HG03460 (cell line): ENCODE results near the gene ZNF8.
A peak's percentile ranks its signal among the peaks of the same experiment; 100 is the strongest.
"Not testable (repeated sequence)": the region's sequence is repeated elsewhere in the genome, so short reads cannot be mapped to it uniquely, and the experiment has no call there.

Experiments used
- ATAC-seq: cut with Tn5 transposase; IDR thresholded peaks from one replicate; pipeline ENCODE4 v1.9.1; 2021; ENCODE audit not compliant: unreplicated experiment

Gene ZNF8

DNA sequence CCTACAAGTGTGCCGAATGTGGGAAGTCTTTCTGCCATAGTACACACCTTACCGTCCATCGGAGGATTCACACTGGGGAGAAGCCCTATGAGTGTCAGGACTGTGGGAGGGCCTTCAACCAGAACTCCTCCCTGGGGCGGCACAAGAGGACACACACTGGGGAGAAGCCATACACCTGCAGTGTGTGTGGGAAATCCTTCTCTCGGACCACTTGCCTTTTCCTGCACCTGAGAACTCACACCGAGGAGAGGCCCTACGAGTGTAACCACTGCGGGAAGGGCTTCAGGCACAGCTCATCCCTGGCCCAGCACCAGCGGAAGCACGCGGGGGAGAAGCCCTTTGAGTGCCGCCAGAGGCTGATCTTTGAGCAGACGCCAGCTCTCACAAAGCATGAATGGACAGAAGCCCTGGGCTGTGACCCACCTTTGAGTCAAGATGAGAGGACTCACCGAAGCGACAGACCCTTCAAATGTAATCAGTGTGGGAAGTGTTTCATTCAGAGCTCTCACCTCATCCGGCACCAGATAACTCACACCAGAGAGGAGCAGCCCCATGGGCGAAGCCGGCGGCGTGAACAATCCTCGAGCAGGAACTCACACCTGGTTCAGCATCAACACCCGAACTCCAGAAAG is 16.1 kb downstream of the ZNF8 start:
- ATAC-seq = no peak

DNA sequence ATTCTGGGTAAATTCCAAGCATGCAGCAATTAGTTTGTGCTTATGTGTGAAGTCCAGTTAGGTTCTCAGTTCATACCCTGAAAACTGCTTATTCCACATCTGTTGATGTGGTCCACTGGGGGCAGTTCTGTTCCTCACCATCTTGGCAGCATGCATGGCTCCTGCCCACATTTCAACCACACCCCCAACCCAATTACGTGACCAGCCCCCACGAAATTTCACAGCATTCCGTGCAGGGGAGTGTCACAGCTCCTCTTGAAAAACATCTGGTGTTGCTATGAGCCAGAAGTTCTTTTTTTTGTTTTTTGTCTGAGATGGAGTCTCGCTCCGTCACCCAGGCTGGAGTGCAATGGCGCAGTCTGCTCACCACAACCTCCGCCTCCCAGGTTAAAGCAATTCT is 17.3 kb downstream of the ZNF8 start:
- ATAC-seq = no peak

DNA sequence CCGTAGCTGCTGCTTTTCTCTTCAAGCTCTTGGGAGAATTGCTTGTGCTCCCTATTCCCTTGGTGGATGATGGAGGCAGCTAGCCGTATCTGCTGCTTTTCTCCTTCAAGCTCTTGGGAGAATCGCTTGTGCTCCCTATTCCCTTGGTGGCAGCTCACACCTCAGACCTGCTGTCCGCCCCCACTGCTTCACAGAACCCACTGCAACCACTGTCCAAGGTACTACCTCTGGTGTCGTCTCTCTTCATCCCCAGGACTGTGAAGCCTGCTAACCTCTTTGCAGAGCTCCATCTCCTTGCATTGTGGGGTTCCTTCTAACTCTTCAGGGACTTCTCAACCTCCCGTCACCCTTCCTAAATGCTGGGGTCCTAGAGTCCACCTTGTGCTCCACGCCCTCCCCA is 21.9 kb downstream of the ZNF8 start:
- no peak for ATAC-seq

DNA sequence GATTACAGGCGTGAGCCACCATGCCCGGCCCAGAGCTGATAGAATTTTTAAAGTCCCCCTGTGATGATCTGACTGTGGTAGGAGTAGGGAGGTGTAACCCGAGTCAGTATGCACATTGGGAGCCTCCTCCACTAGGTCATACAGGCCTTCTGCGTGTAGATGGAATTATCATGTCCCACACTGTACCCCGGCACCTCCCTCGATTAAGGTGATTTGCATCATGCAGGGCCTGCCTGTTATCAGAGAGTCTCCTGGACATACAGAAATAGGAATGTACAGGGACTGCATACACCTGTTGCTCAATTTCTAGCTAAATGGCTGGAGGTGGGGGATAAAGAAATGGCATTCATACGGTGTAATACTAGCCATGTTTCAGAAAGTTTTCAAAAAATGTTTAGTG is 25.5 kb downstream of the ZNF8 start:
- no peak for ATAC-seq

DNA sequence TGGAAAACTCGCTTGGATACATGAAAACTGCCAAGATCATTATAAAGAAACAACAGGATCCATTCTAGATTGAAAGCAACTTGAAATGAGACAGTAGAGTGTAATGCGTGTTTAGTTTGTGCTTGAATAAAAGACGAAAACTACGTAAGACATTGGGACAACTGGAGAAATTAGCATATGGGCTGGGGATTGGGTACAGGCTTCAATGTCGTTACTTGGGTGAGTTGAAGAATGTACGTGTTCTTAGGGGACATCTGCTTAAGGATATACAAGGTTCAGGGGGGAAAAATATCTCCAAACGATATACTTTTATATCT is 26.0 kb downstream of the ZNF8 start:
- peak; percentile 7 for ATAC-seq

DNA sequence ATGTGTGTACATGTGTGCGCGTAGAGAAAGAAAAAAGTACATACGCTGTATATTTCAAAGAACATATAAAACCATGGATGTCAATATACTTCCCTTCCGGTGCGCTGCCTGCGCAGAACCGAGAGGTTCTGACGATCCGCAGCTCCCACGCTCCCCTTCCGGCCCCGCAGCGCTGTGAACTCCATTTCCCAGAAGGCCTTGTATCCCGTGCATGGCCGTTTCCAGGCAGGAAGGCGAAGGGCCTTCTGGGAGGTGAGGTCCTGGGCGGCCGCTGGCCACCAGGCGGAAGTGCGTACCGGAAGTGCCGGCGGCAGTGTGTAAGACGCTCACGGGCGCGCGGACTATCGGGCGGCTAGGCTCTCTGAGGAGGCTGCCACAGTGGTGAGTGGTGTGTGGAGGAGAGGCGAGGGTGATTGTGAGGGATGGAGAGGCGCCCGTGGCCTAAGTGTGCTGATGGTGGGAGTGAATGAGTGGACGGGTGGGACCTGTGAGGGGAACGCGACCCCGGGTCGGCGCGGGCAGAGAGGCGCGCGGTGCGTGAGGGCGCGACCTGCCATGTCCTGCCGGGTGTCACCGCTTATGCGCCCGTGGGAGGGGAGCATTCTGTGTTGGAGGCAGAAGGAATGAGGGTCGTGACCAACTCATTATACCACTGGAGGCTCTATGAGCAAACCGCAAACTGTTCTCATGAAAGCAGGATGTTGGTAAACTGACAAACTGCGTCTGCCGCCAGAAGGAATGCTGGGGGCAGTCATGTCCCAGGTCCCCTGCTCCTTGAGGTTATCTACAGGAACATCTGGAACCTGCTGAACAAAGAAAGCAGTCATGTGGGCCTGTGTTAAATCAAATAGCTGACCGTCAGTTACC is 26.5 kb downstream of the ZNF8 start, which contains the start of gene ERVK3-1:
Gene ERVK3-1, plus strand, starts transcription at position 313 of the 867 bp plus-strand sequence. CDS start 6,792 bp downstream, outside the sequence.
- ATAC-seq = peak; percentile 90

DNA sequence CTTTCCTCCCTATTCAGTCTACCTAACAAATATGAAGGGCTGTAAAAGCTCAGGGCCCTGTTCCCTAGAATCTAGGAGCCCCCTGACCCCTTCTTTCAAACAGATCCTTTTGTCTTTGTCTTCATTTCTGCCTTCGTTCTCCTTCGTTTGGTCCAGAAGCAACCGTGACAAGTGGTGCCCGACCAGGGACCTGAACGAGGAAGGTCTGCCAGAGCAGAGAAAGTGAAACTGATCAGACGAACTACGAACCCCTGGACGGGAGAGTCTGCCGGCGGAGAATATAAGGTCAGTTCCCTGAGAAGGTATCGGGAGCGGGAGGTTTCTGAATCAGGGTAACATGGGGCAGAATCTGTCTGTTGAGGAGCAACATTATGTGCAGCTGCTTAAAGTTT is 27.2 kb downstream of the ZNF8 start:
- ATAC-seq = no peak

DNA sequence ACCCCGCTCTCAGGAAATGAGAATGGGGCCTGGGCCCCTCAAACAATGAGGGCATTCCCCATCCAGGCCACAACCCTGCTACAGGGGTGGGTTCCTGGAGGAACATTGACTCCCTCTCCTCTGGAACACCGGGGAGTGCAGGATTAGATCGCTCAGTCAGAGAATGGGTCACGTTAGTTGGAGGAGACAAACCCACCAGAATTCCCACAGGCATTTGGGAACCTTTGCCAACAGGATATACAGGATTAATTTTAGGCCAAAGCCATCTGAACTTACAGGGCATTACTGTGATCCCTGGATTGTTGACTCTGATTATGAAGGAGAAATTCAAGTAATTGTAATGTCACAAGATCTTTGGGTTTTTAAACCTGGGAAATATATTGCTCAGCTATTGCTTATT is 29.0 kb downstream of the ZNF8 start:
- ATAC-seq = no peak

DNA sequence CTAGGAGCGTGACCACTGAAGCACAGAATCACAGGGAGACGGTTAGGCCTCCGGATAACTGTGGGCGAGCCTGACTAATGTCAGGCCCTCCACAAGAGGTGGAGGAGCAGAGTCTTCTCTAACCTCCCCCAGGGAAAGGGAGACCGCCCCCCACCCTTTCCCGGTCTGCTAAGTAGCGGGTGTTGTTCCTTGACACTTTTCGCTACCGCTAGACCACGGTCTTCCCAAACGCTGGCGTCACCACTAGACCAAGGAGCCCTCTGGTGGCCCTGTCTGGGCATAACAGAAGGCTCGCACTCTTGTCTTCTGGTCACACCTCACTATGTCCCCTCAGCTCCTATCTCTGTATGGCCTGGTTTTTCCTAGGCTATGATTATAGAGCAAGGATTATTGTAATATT is 31.9 kb downstream of the ZNF8 start:
- not testable (repeated sequence) for ATAC-seq

DNA sequence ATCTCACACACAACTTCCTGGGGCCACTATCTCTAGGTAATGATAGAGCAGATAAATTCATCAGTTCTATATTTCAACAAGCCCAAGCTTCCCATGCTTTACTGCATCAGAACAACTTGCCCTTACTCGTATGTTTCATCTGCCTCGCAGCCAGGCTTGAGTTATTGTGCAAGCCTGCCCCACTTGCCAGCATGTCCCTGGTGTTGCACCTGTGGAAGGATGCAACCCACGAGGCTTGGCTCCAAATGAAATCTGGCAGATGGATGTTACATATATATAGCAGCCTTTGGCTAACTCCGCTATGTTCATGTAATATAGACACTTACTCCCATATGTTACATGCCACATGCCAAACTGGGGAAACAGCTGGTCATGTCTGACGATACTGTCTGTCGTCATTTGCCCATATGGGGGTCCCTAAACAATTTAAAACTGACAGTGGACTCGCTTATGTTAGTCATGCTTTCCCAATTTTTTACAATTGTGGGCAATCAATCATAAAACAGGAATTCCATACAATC is 32.6 kb downstream of the ZNF8 start:
- ATAC-seq = no peak

DNA sequence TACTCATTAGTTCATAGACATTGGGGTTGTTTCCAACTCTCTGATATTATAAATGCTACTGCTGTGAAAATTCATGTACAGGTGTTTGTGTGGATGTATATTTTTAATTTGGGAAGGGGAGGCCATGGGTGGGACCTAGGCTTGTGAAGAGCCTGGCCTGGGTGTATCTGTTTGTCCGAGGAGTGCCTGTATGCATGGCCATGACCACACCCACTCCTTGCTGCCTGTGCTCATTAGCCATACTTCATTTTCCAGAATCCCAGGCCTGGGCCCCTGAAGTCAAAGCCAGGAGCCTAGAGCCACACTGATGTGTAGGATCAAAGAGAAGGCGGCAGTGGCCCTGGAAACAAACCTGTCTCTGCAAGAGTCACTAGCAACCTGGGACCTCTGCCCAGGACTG is 36.8 kb downstream of the ZNF8 start:
- ATAC-seq = no peak

DNA sequence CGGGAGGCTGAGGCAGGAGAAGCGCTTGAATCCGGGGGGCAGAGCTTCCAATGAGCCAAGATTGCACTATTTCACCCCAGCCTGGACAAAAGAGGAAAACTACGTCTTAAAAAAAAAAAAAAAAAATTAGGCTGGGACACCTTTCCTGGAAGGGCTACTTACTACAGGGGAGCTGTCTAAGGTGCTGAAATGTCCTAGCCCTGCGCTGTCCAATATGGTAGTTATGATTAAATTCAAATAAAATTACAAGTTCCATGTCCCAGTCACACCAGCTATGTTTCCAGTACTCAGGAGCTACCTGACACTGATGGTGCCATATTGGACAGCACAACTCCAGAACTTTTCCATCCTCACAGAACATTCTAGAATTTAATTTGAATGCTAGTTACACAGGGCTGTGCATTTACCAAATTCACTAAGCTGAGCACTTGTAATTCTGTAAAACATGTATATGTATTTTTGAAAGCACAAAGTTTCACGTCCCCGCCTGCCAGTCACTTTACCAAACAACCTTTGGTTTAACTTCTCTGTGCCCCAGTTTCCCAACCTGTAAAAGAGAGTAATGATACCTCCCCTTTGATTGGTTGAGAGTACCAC is 38.8 kb downstream of the ZNF8 start:
- ATAC-seq = no peak

DNA sequence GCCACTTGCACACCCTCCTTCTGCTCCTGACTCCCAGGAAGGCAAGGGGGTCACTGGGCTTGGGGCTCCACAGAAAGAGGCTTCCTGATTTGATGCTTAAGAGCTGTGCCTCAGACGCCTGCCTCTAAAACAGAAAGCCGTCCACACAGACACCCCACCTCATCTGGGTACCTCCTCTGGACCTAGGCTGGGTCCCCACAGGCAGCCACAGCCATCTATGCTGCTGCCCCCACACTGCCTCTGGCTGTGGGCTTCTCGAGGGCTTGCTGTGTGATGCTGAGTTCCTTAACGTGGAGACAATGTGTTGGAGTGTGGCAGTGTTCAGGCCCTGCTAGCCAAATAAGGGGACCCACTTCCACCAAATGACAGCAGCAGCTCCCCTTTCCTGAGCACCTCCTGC is 39.5 kb downstream of the ZNF8 start:
- no peak for ATAC-seq

DNA sequence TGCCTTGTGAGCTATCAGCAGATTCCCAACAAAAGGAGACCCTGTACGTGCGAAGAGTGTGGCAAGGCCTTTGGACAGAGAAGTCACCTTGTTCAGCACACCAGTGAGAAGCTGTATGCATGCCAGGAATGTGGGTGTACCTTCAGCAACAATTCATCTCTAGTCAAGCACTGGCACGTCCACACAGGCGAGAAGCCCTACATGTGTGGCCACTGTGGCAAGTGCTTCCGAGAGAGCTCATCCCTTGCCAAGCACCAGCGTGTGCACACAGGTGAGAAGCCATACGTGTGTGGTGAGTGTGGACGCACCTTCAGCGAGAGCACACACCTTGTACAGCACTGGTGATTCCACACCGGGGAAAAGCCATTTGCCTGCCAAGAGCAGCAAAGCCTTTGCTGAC is 40.5 kb downstream of the ZNF8 start:
- ATAC-seq = no peak

DNA sequence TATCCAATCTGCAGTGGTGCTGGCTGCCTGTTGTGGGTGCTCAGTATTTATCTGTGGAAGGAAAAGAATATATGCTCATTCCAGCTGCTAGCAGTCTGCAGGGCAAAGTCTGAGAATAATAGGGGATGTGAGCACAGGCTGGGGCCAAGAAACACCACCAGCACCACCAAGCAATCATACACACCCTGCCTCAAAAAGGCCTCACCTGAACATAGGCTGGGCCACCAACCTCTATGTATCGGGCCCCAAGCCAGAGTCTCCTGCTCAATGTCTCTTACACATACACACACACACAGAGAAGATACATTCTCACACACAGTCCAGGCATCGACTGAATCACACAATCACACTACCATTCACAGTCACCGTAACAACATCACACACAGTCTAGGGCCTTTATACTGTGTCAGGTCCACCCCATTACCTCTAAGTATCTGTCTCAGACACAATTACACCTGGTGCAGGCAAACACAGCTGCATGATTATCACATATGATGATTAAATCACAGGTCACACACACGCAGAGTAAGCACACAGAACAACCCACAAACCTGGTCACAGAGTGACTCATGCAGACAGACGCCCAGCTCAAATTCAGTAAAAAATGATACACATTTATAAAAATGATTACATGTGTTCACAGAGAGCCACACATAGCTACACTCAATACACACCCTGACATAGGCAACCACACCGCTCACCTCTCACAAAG is 46.7 kb downstream of the ZNF8 start:
- ATAC-seq = no peak

DNA sequence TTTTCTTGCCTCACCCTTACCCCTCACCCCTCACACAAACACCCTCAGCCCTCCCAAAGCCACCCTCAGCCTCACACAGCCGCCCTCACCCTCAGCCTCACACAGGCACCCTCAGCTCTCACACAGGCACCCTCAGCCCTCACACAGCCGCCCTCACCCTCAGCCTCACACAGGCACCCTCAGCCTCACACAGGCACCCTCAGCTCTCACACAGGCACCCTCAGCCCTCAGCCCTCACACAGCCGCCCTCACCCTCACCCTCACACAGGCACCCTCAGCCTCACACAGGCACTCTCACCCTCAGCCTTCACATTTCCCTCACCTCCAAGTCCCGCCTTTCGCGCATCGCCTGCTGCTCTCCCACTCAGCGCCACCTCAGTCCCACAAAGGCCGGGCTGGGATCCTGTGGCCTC is 47.8 kb downstream of the ZNF8 start:
- no peak for ATAC-seq

DNA sequence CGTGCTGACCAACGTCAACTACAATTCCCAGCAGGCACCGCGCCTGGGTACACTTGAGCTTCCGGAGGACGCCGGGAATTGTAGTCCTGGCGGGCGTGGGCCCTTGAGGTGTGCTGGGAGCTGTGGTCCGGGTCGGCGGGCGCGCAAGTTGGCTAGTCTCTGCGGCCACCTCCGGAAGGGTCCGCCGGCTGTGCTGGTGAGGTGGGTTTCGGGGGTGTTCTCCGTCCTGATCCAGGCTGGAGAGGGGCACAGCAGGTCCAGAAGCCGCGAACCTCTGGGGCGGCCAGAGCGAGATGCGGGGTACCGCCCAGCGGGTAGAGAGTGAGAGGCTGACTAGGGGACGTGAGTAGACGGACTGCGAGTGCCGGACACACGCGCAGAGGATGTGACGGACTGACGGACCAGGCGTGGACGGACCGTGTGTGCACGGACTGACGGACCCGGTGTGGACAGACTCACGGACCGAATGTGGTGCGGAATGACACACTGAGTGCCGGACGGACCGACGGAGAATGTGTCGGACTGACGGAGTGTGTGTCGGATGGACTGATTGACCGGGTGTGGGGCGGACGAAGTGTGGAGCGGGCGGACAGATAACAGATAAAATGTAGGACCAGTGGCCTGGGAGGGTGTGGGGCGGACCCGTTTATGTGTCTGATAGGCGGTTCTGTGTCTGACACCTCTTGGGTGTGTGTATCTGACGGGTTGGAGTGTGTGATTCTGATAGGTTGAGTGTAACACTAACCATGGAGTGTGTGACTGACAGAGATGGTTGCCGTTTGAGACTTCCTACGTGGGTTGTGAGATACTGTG is 48.4 kb downstream of the ZNF8 start, which contains the start of gene ZSCAN22:
Gene ZSCAN22, plus strand, starts transcription at position 81 of the 813 bp plus-strand sequence. CDS start 7,809 bp downstream, outside the sequence.
- peak; percentile 89 for ATAC-seq

DNA sequence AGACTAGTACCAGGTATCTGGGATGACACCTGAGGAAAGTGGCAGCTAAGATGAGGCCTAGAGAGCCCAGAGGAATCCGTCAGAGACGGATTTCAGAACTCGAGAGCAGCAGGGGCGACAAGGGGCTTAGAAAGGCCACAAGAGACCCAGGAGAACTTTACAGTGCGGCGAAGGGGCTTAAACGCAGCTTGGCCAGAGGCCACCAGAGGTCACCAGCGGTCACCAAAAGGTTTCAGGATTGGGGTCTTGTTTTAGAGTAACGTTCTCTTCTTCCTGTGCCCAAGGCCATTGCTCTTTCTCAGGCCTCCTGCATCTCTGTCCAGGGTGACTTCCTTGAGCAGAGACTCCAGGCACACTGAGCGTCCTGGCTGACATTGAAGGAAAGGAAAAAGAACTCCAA is 50.2 kb downstream of the ZNF8 start:
- no peak for ATAC-seq

DNA sequence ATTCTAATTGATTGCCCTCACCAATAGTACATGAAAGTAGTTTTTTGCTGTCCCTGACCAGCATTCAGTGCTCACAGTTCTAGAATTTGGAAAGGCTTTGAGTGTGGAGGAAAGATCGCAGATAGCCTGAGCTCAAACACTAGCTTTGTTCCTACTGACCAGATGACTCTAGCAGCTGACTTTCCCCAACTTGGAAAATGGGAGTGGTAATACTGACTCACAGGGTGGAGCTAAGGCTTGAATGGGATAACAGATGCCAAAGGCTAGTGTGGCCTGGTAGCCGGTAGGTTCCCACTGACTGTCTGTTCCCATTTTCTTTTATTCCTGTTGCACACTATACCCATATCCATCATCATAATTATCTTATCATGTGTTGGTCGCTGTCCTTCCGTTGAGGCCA is 51.7 kb downstream of the ZNF8 start:
- ATAC-seq = no peak

DNA sequence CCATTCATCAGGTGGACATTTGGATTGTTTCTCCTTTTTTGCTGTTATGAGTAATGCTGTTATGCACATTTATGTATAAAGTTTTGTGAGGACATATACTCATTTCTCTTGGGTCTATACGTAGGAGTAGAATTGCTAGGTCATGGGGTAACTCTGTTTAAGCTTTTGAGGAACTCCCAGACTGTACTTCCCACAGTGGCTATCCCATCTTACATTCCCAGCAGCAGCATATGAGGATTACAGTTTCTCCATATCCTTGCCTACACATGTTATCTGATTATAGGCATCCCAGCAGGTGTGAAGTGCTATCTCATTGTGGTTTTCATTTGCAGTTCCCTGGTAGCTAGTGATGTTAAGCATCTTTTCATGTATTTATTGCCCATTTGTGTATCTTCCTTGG is 53.9 kb downstream of the ZNF8 start:
- ATAC-seq = no peak
